Mesodermal cell (in vitro differentiated cells): ENCODE data around the gene AGRN.
A peak's percentile ranks its signal among the peaks of the same experiment; 100 is the strongest.

Experiments used
- H3K27ac ChIP-seq: 2 replicates; pipeline ENCODE4 v1.7.0; 2013; ENCODE audit warnings: mild to moderate bottlenecking, low read depth, low read length, moderate library complexity; ENCODE audit not compliant: severe bottlenecking
- H3K36me3 ChIP-seq: 2 replicates; pipeline ENCODE4 v1.7.1; 2013; ENCODE audit warnings: mild to moderate bottlenecking, low read length, moderate library complexity; ENCODE audit not compliant: control insufficient read depth, insufficient read depth
- H3K4me1 ChIP-seq: one replicate; pipeline ENCODE4 v1.7.1; 2013; ENCODE audit warnings: mild to moderate bottlenecking, low read length; ENCODE audit not compliant: insufficient read depth, control insufficient read depth, poor library complexity, severe bottlenecking
- H3K4me3 ChIP-seq: 2 replicates; pipeline ENCODE4 v1.7.0; 2013; ENCODE audit warnings: low read length, control low read depth, mild to moderate bottlenecking; ENCODE audit not compliant: insufficient read depth, poor library complexity, severe bottlenecking; ENCODE audit errors: extremely low read depth
- H3K9me3 ChIP-seq: 2 replicates; pipeline ENCODE4 v1.7.1; 2013; ENCODE audit warnings: mild to moderate bottlenecking, low read length, moderate library complexity; ENCODE audit not compliant: control insufficient read depth
- WGBS, 2 experiments: methylation state at CpG; one replicate each; pipeline ENCODE4 v1.1.5; 2013; ENCODE audit warnings: missing lambda C conversion rate in 2 of 2; ENCODE audit not compliant: insufficient coverage in 2 of 2; 5-methylcytosine and 5-hydroxymethylcytosine counted together

The AGRN gene

GRCh38 chr1:1079408-1080121, 59.6 kb downstream of the AGRN start:
- 3 to 4% methylated on average over 32 to 34 of the region's 38 CpGs for WGBS, 2 experiments

GRCh38 chr1:1080122-1080757, 60.3 kb downstream of the AGRN start:
- H3K36me3 ChIP-seq, result peaks cover 5% of the 10 kb centered on the region
- H3K9me3 ChIP-seq, result no peaks in the 10 kb centered on the region
- H3K4me3 ChIP-seq, result peak overlapping the region; percentile 24
- H3K27ac ChIP-seq, result peak overlapping the region; percentile 86
- peaks cover 12% of the 10 kb centered on the region for H3K4me1 ChIP-seq
- 0 to 1% methylated on average over 6 to 13 of the region's 23 CpGs for WGBS, 2 experiments

More at GRCh38 chr1:1079408-1080121, 59.6 kb downstream of the AGRN start:
- peaks cover 12% of the 10 kb centered on the region for H3K4me1 ChIP-seq
- peaks cover 5% of the 10 kb centered on the region for H3K36me3 ChIP-seq
- no peaks in the 10 kb centered on the region for H3K9me3 ChIP-seq
- peak overlapping the region; percentile 24 for H3K4me3 ChIP-seq
- peak overlapping the region; percentile 86 for H3K27ac ChIP-seq

DNA sequence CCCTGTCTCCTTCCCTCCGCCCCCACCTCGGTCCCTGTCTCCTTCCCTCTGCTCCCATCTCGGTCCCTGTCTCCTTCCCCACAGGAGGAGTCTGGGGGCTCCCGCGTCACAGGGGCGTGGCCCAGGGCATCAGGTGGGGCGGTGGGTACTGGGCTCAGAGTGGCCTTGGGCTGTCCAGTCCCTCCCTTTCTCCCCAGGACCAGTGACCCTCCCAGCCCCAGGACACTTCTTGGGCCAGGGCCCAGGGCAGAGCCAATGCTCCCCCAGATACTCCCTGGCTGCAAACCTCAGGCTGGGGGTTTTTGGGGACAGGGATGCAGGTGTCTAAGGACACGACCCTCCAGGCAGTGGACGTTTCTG, 61.0 kb downstream of the AGRN start:
- Histone ChIP-seq H3K36me3 (peaks cover 5% of the 10 kb centered on the region), H3K4me3 (no peak overlapping the region), H3K27ac (no peak overlapping the region), H3K9me3 (no peaks in the 10 kb centered on the region), H3K4me1 (peaks cover 12% of the 10 kb centered on the region)
- WGBS, 2 experiments, result 49 to 59% methylated on average over 6 to 7 of the region's 9 CpGs

GRCh38 chr1:1081311-1082238, 61.7 kb downstream of the AGRN start:
- H3K4me1 ChIP-seq, result peaks cover 12% of the 10 kb centered on the region
- 91 to 95% methylated on average over 38 to 44 of the region's 52 CpGs for WGBS, 2 experiments
- H3K9me3 ChIP-seq, result no peaks in the 10 kb centered on the region
- H3K36me3 ChIP-seq, result peaks cover 5% of the 10 kb centered on the region
- no peak overlapping the region for H3K27ac ChIP-seq
- H3K4me3 ChIP-seq, result no peak overlapping the region

DNA sequence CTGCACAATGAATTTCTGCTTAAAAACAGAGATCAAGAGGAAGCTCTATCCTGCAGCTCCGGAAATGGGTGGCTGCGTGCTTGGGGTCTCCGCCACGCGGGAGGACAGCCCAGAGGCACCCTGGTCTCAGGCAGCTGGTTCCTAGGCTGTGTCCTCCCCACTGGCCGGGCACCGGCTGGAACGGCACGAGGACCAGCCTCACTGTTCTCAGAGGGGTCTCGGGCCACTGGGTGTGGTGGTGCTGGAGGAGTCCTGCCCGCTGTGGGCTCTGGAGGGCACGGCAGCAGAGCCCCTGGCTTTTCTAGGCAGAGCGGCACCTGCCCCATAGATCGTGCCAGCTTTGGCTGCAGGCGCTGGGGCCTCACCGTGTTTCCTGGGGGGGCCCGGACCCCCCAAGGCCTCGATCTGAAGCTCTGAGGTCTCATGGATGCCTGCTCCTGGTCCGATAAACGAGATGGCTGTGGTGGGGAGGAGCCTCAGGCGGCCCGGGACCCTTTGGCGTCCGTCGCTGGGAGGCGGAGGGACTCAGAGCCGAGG, 62.4 kb downstream of the AGRN start:
- Histone ChIP-seq H3K4me3 (no peak overlapping the region), H3K9me3 (no peaks in the 10 kb centered on the region), H3K36me3 (peaks cover 5% of the 10 kb centered on the region), H3K4me1 (peaks cover 12% of the 10 kb centered on the region), H3K27ac (no peak overlapping the region)
- 95 to 98% methylated on average over 26 to 27 of the region's 27 CpGs for WGBS, 2 experiments

DNA sequence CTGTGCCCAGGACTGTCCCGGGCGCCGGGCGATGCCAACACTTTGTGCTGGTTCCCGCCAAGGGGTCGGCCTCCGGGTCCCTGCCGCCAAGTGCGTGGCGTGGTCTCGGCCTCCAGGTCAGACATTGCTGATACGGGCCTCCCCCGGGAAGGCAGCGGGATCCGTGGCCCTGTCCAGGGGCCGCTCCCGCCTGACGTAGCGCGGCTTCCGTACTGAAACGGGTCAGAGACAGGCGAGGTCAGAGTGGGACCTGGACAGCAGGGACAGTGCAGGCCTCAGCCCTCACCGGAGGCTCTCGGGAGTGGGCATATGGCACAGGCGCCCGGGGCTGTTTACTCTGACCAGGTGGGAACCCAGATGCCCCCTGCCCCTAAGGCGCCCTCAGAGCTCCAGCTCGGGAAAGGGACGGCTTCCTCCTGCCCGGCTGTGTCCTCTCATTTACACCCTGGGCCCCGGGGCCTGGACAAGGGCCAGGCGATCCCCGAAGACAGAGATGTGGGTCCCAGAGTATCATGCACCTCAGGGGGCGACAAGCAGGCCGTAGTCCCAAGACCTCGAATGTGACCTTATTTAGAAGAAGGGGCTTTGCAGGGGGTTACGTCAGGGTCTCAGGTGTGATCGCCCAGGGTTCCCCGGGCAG, 63.0 kb downstream of the AGRN start:
- peaks cover 5% of the 10 kb centered on the region for H3K36me3 ChIP-seq
- H3K4me3 ChIP-seq, result no peak overlapping the region
- no peaks in the 10 kb centered on the region for H3K9me3 ChIP-seq
- WGBS, 2 experiments, result 96% methylated on average over 37 to 40 of the region's 40 CpGs
- no peak overlapping the region for H3K27ac ChIP-seq
- H3K4me1 ChIP-seq, result peaks cover 12% of the 10 kb centered on the region

DNA sequence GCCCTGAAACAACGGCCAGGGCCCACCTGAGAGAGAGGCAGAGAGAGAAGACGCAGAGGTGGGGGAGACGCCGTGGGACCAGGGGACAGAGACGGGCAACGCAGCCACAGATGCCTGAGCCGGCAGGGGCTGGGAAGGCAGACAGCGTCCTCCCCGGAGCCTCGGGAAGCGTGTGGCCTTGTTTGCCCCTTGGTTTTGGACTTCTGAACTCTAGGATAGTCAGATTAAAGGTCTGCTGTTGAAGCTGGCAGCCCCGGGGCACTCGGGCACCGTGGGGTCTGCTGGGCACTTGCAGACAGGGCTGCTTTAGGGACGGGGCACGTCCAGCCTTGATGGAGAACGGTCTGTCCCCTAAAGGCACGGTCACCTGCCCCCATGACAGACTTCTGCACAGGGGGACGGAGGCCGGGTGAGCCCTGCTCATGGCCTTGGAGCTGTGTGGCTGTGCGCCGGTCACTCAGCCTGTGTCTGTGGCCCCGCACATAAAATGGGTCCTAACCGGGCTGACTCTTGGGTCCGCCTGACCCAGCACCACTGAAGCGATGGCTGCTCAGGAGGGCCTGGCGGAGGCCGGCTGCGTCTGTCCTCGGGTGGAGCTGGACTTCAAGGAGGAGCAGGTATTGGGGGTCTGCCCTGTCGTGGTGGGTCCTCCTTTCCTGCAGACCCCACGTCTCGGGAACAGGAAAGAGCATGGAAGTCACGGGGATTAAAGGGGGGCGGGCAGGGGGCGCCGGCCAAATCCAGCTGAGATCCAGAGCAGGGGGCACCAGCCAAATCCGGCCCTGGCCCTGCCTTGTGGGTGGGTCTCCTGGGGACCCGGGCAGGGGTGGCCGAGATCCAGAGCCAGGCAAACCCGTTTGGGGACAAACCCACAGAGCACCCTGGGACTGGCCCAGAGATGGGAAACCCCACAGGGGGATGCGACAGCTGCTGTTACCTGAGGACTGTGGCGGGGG, 63.8 kb downstream of the AGRN start:
- Histone ChIP-seq H3K27ac (no peak overlapping the region), H3K4me3 (no peak overlapping the region), H3K36me3 (peaks cover 5% of the 10 kb centered on the region), H3K4me1 (peaks cover 12% of the 10 kb centered on the region), H3K9me3 (no peaks in the 10 kb centered on the region)
- WGBS, 2 experiments, result 96% methylated on average over 39 to 43 of the region's 43 CpGs

- WGBS, 2 experiments, result 94 to 97% methylated on average over 32 to 33 of the region's 38 CpGs
- no peaks in the 10 kb centered on the region for H3K9me3 ChIP-seq
- no peak overlapping the region for H3K4me3 ChIP-seq
- H3K27ac ChIP-seq, result no peak overlapping the region
- peaks cover 11% of the 10 kb centered on the region for H3K4me1 ChIP-seq
- peaks cover 5% of the 10 kb centered on the region for H3K36me3 ChIP-seq
These were observed 64.7 kb downstream of the AGRN start for GRCh38 chr1:1084372-1085170.
